ENCODE results near the gene ASIC4.

The ASIC4 gene

GRCh38 chr2:219563271-219563928 lies 49.1 kb downstream of the ASIC4 start:
- peaks cover 47% of the 10 kb centered on the region for H3K36me3 ChIP-seq (ENCODE audit: insufficient read depth, low read length)
- H3K27me3 ChIP-seq (ENCODE audit: insufficient read depth, low read length), result no peaks in the 10 kb centered on the region
- peaks cover 4% of the 10 kb centered on the region for H3K4me1 ChIP-seq (ENCODE audit: insufficient read depth, low read length)
- H2AFZ ChIP-seq (ENCODE audit: low read depth, low read length), result no peak overlapping the region
- H3K4me3 ChIP-seq (ENCODE audit: low read length), result no peak overlapping the region
- peaks cover 2% of the 10 kb centered on the region for H3K9me3 ChIP-seq (ENCODE audit: low read length)

- no peaks in the 10 kb centered on the region for H3K9me3 ChIP-seq (ENCODE audit: low read length)
- H3K27me3 ChIP-seq (ENCODE audit: insufficient read depth, low read length), result no peaks in the 10 kb centered on the region
- peaks cover 53% of the 10 kb centered on the region for H3K36me3 ChIP-seq (ENCODE audit: insufficient read depth, low read length)
- H3K4me3 ChIP-seq (ENCODE audit: low read length), result no peak overlapping the region
- H2AFZ ChIP-seq (ENCODE audit: low read depth, low read length), result no peak overlapping the region
- peaks cover 8% of the 10 kb centered on the region for H3K4me1 ChIP-seq (ENCODE audit: insufficient read depth, low read length)
Observed at GRCh38 chr2:219565130-219566080, 51.1 kb downstream of the ASIC4 start.

GRCh38 chr2:219566640-219567039 lies 52.4 kb downstream of the ASIC4 start:
- no peak overlapping the region for H3K4me3 ChIP-seq (ENCODE audit: low read length)
- peaks cover 9% of the 10 kb centered on the region for H3K4me1 ChIP-seq (ENCODE audit: insufficient read depth, low read length)
- peaks cover 44% of the 10 kb centered on the region for H3K36me3 ChIP-seq (ENCODE audit: insufficient read depth, low read length)
- no peaks in the 10 kb centered on the region for H3K27me3 ChIP-seq (ENCODE audit: insufficient read depth, low read length)
- H2AFZ ChIP-seq (ENCODE audit: low read depth, low read length), result no peak overlapping the region
- H3K9me3 ChIP-seq (ENCODE audit: low read length), result no peaks in the 10 kb centered on the region

- peaks cover 10% of the 10 kb centered on the region for H3K4me1 ChIP-seq (ENCODE audit: insufficient read depth, low read length)
- H3K9me3 ChIP-seq (ENCODE audit: low read length), result no peaks in the 10 kb centered on the region
- no peak overlapping the region for H3K4me3 ChIP-seq (ENCODE audit: low read length)
- peaks cover 42% of the 10 kb centered on the region for H3K36me3 ChIP-seq (ENCODE audit: insufficient read depth, low read length)
- H2AFZ ChIP-seq (ENCODE audit: low read depth, low read length), result no peak overlapping the region
- H3K27me3 ChIP-seq (ENCODE audit: insufficient read depth, low read length), result no peaks in the 10 kb centered on the region
Observed at GRCh38 chr2:219567131-219567530, 52.8 kb downstream of the ASIC4 start.

GRCh38 chr2:219567791-219568361 lies 53.6 kb downstream of the ASIC4 start:
- Histone ChIP-seq H3K27me3 (ENCODE audit: insufficient read depth, low read length) (no peaks in the 10 kb centered on the region), H3K4me3 (ENCODE audit: low read length) (no peak overlapping the region), H3K36me3 (ENCODE audit: insufficient read depth, low read length) (peaks cover 38% of the 10 kb centered on the region), H2AFZ (ENCODE audit: low read depth, low read length) (no peak overlapping the region), H3K4me1 (ENCODE audit: insufficient read depth, low read length) (peaks cover 11% of the 10 kb centered on the region), H3K9me3 (ENCODE audit: low read length) (no peaks in the 10 kb centered on the region)

GRCh38 chr2:219569041-219569440 lies 54.8 kb downstream of the ASIC4 start:
- Histone ChIP-seq H3K27me3 (ENCODE audit: insufficient read depth, low read length) (no peaks in the 10 kb centered on the region), H3K9me3 (ENCODE audit: low read length) (no peaks in the 10 kb centered on the region), H3K4me1 (ENCODE audit: insufficient read depth, low read length) (peaks cover 11% of the 10 kb centered on the region), H3K36me3 (ENCODE audit: insufficient read depth, low read length) (peaks cover 31% of the 10 kb centered on the region), H3K4me3 (ENCODE audit: low read length) (no peak overlapping the region), H2AFZ (ENCODE audit: low read depth, low read length) (no peak overlapping the region)

GRCh38 chr2:219569635-219570034 lies 55.4 kb downstream of the ASIC4 start:
- Histone ChIP-seq H3K4me1 (ENCODE audit: insufficient read depth, low read length) (peaks cover 11% of the 10 kb centered on the region), H3K27me3 (ENCODE audit: insufficient read depth, low read length) (no peaks in the 10 kb centered on the region), H3K4me3 (ENCODE audit: low read length) (no peak overlapping the region), H2AFZ (ENCODE audit: low read depth, low read length) (no peak overlapping the region), H3K9me3 (ENCODE audit: low read length) (no peaks in the 10 kb centered on the region), H3K36me3 (ENCODE audit: insufficient read depth, low read length) (peaks cover 29% of the 10 kb centered on the region)

- Histone ChIP-seq H3K9me3 (ENCODE audit: low read length) (no peaks in the 10 kb centered on the region), H2AFZ (ENCODE audit: low read depth, low read length) (peak overlapping the region; percentile 68), H3K4me3 (ENCODE audit: low read length) (peak overlapping the region; percentile 89), H3K4me1 (ENCODE audit: insufficient read depth, low read length) (peaks cover 11% of the 10 kb centered on the region), H3K36me3 (ENCODE audit: insufficient read depth, low read length) (peaks cover 29% of the 10 kb centered on the region), H3K27me3 (ENCODE audit: insufficient read depth, low read length) (no peaks in the 10 kb centered on the region)
Observed at GRCh38 chr2:219570194-219570923, 56.1 kb downstream of the ASIC4 start.

GRCh38 chr2:219570924-219571310 lies 56.6 kb downstream of the ASIC4 start:
- Histone ChIP-seq H3K9me3 (ENCODE audit: low read length) (no peaks in the 10 kb centered on the region), H3K27me3 (ENCODE audit: insufficient read depth, low read length) (peaks cover 3% of the 10 kb centered on the region), H3K36me3 (ENCODE audit: insufficient read depth, low read length) (peaks cover 29% of the 10 kb centered on the region)

GRCh38 chr2:219571311-219572236 lies 57.3 kb downstream of the ASIC4 start, which contains the start of gene OBSL1:
OBSL1 (minus strand) TSS chr2:219571539; CDS start chr2:219571232, 307 bp downstream.
- peak within 1 kb of the TSS; percentile 89 for H3K4me3 ChIP-seq (ENCODE audit: low read length)
- H2AFZ ChIP-seq (ENCODE audit: low read depth, low read length), result peak within 1 kb of the TSS; percentile 68
- no peaks in the 10 kb centered on the region for H3K9me3 ChIP-seq (ENCODE audit: low read length)
- H3K36me3 ChIP-seq (ENCODE audit: insufficient read depth, low read length), result peaks cover 25% of the 10 kb centered on the region
- peaks cover 3% of the 10 kb centered on the region for H3K27me3 ChIP-seq (ENCODE audit: insufficient read depth, low read length)
- H3K4me1 ChIP-seq (ENCODE audit: insufficient read depth, low read length), result peaks cover 17% of the 10 kb centered on the region

More at GRCh38 chr2:219570924-219571310, 56.6 kb downstream of the ASIC4 start:
- Histone ChIP-seq H2AFZ (ENCODE audit: low read depth, low read length) (peak overlapping the region; percentile 68), H3K4me3 (ENCODE audit: low read length) (peak overlapping the region; percentile 89), H3K4me1 (ENCODE audit: insufficient read depth, low read length) (peaks cover 11% of the 10 kb centered on the region)

GRCh38 chr2:219572237-219573001 lies 58.1 kb downstream of the ASIC4 start, which contains the start of gene INHA:
INHA (plus strand) TSS chr2:219572310; CDS start chr2:219572375, 65 bp downstream.
- Histone ChIP-seq H3K4me1 (ENCODE audit: insufficient read depth, low read length) (peaks cover 25% of the 10 kb centered on the region), H3K4me3 (ENCODE audit: low read length) (peak within 1 kb of the TSS; percentile 89), H3K27me3 (ENCODE audit: insufficient read depth, low read length) (peaks cover 3% of the 10 kb centered on the region), H3K36me3 (ENCODE audit: insufficient read depth, low read length) (peaks cover 18% of the 10 kb centered on the region), H2AFZ (ENCODE audit: low read depth, low read length) (peak within 1 kb of the TSS; percentile 68), H3K9me3 (ENCODE audit: low read length) (no peaks in the 10 kb centered on the region)

Data from neuron (in vitro differentiated cells).